GM10248 (cell line): ENCODE results near the gene MED29.

Experiments
- CTCF ChIA-PET: fragments of 300-600 bp; sonication (Branson Sonifier 250); formaldehyde crosslinking; extraction: SDS; loops from one replicate; lab custom pipeline; 2021; ENCODE audit warnings: antibody characterized with exemption; lab: Yijun Ruan, JAX
- POLR2A ChIA-PET: fragments of 350-650 bp; sonication (Branson Sonifier 250); formaldehyde crosslinking; extraction: SDS; loops from one replicate; lab custom pipeline; 2020; ENCODE audit warnings: antibody characterized with exemption; lab: Yijun Ruan, JAX
- DNase-seq: peaks from one replicate; pipeline ENCODE4 v3.0.0; 2012; ENCODE audit errors: extremely low spot score
- CTCF ChIP-seq: IDR thresholded peaks from 2 replicates; pipeline ENCODE4 v1.5.1; 2012; ENCODE audit warnings: mild to moderate bottlenecking, low read depth; ENCODE audit errors: extremely low read depth, missing control alignments, control extremely low read depth

MED29 gene

GRCh38 chr19:39449116-39449797, 58.1 kb downstream of the MED29 start:
- DNase-seq: no peak
- CTCF ChIA-PET: interaction anchor here (3.8 kb wide), 1 partner anchor 25 kb away, joined by 22 read pairs; no protein-coding TSS in a partner anchor
- no peak for TF ChIP-seq CTCF
- POLR2A ChIA-PET: interaction anchor here (0.5 to 3.0 kb wide), 4 partner anchors 12 to 18 kb away, joined by 3 to 11 read pairs (median 6); partner anchors contain the start of gene RPS16
